ENCODE measurements around the gene CNOT3.
"Not testable (repeated sequence)": the region's sequence is repeated elsewhere in the genome, so short reads cannot be mapped to it uniquely, and the experiment has no call there.

The CNOT3 gene

GRCh38 chr19:54137699-54138488 is at the start of gene CNOT3:
Gene CNOT3, plus strand, starts transcription at chr19:54137762. Its CDS starts 5,217 bp downstream, at chr19:54142979.
- DNase-seq: no peak

- no peak for DNase-seq
Observed at GRCh38 chr19:54094426-54095000, 43.0 kb upstream of the CNOT3 start.

DNA sequence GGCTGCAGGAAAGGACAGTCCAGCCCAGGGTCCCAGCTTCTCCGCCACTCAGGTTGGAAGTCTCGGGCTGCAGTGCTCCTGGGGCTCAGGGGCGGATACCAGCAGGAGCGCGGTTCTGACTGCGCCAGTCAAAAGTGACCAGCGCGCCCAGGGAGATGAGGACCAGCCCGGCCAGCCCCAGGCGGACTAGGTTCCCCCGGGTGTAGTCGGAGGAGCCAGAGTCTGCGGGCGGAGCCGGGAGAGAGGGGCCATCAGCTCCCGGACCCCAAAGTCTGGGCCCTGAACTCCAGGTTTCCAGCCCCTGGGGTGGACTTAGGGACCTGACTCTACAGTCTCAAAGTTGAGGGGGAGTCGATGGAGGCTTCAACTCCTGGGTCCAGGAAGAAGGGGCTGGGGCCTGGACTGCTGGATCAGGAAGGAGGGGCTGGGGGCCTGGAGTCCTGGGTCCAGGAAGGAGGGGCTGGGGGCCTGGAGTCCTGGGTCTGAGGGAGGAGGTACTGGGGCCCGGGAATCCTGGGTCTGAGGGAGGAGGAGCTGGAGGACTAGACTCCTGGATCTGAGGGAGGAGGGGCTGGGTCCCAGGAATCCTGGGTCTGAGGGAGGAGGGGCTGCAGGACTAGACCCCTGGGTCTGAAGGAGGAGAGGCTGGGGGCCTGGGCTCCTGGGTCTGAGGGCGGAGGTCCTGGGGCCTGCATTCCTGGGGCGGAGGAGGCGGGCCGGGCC is 42.3 kb upstream of the CNOT3 start:
- no peak for DNase-seq

- DNase-seq: peak; percentile 46 to 65 (median 47)
Observed at GRCh38 chr19:54095859-54096616, 41.5 kb upstream of the CNOT3 start.

DNA sequence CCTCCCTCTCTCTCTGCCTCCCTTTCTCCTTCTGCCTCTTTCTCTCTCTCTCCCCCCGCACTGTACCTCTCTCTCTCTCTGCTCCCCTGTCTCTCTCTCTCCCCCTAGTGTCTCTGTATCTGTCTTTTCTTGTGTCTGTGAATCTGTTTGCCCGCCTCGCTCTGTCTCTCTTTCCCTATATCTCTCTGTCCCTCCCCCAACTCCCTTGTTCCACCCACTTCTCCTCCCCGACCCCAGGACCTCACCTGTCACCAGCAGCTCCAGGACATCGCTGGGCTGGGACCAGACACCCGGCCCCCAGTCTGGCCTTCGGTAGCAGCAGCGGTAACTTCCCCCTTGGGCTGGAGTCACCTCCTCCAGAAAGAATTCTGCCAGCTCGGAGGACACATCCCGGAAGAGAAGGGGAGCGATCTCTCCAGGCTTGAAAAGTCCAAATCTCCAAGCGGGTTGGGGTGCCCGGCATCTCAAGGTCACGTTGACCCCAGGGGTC is 40.9 kb upstream of the CNOT3 start:
- peak; percentile 42 to 69 (median 58) for DNase-seq

DNA sequence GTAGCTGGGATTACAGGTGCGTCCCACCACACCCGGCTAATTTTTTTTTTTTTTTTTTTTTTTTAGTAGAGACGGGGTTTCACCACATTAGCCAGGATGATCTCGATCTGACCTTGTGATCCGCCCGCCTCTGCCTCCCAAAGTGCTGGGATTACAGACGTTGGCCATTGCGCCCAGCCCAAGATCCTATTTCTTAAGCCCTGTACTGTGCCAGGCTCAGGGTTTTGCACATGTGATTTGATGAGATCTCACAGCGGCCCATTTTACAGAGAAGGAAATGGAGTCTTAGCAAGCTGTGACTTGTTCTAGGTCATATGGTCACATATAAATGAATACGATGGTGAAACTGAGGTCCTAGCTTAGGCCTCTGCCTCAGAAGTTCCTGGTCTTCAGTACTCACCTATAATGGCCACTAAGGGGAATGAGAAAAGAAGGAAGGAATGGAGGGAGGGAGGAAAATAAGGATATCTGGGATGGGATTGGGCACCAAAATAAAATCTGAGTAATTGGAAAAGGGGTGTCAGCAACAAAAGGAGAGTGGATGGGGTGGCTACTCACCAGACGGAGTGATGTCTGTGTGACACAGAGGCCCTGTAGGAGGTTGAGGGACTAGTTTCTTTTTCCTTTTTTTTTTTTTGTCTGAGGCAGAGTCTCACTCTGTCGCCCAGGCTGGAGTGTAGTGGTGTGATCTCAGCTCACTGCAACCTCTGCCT is 38.2 kb upstream of the CNOT3 start:
- peak; percentile 75 to 86 (median 76) for DNase-seq

DNA sequence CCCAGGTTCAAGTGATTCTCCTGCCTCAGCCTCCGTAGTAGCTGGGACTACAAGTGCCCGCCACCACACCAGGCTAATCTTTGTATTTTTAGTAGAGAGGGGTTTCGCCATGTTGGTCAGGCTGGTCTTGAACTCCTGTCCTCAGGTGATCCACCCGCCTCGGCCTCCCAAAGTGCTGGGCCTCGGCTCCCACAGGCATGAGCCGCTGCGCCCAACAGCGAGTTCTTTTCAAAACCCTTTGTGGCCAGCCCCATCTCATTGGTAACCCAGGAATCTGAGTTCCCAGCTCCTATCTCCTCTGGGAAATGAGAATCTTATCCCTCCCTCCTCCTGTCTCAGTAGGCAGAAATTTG is 37.7 kb upstream of the CNOT3 start:
- DNase-seq: not testable (repeated sequence)

DNA sequence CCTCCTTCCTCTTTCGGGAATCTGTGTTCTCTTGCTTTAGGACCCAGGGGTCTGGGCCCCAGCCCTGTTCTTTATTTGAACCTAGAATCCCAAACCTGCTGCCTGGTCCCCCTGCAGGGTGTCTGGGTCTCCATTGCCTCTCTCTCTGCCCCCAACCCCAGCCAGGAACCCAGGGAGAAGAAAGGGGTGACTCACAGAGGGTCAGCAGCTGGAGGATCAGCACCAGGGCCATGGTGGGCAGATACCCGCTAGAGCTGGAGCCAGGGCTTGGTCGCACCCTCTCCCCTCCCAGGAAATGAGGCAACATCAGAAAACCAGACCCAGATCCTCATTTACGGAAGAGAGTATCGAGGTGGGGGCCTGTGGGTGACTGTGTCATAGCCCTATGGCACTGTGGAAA is 37.0 kb upstream of the CNOT3 start, which contains the start of gene OSCAR:
OSCAR (minus strand) TSS at position 243 of the 400 bp plus-strand sequence; CDS start at position 232, 11 bp downstream.
- DNase-seq: peak; percentile 93 to 96 (median 95)

DNA sequence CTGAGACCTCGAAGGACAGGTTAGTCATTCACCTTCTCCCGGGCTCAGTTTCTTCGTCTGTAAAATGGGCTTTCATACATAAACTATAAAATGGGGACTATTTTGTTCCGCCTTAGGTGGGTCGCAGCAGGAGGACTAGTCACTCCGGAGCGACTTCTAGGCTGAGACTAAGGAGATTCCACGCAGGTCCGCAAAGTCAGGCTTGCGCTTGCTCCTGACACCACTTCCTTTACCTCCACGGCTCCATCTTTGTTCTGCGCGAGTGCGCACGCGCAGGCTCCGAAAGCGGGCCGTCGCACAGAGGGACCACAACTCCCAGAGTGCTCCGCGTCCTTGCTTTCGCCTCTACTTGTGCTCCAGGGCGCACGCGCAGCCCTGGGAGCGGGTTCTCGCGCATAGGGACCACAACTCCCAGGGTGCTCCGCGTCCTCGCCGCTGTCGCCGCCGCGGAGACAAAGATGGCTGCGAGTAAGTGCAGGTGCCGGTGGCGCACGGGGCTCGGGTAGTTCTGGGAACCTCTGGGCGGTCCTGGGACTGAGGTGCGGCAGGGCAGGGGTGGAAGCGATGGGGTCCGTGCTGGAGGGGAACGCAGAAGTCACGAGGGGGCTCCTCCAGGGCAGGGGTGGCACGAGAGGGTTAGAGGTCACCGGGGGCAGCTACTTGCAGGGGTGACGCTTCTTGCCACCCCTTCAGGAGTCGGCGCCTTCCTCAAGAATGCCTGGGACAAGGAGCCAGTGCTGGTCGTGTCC is 35.0 kb upstream of the CNOT3 start, which contains the start of gene NDUFA3:
NDUFA3 (plus strand) TSS at position 435 of the 749 bp plus-strand sequence; CDS start at position 459, 24 bp downstream.
- peak; percentile 99 to 100 (median 99) for DNase-seq

DNA sequence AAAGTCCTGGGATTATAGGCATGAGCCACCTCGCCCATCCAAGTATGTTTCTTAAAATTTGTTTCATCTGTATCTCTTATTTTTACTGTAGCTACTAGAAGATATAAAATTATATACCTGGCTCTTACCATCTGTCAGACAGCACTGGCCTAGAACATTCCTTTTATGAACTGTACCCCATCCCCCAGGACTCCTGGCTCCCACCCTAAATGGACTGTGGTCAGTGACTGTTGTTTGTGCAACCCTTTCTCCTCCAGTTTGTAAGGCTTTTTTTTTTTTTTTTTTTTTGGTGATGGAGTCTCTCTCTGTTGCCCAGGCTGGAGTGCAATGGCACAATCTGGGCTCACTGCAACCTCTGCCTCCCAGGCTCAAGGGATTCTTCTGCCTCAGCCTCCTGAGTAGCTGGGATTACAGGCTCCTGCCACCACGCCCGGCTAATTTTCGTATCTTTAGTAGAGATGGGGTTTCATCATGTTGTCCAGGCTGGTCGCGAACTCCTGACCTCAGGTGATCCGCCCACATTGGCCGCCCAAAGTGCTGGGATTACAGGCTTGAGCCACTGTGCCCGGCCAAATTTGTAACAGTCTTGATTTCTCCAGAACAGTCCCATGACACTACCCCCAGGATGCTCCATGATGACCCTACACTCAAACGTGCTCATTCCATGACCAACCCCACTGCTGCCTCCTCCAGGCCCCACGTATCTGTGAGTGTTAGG is 32.4 kb upstream of the CNOT3 start:
- DNase-seq: no peak

- no peak for DNase-seq
Observed at GRCh38 chr19:54105796-54106195, 31.8 kb upstream of the CNOT3 start.

DNA sequence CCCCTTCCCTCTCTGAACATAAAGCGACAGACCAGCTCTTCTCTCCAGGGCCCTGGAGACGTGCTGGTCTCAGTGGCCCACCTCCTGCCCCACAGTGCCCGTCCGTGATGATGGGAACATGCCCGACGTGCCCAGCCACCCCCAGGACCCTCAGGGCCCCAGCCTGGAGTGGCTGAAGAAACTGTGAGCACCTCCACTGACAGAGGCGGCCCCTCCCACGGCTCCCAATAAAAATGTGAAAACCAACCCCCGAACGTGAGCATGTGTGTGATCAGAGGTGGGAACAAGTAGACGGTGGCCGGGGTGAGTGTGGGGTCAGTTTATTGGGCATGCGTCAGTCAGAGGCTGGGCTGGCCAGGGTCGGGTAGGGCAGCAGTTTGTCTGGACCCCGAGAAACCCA is 30.8 kb upstream of the CNOT3 start:
- no peak for DNase-seq

DNA sequence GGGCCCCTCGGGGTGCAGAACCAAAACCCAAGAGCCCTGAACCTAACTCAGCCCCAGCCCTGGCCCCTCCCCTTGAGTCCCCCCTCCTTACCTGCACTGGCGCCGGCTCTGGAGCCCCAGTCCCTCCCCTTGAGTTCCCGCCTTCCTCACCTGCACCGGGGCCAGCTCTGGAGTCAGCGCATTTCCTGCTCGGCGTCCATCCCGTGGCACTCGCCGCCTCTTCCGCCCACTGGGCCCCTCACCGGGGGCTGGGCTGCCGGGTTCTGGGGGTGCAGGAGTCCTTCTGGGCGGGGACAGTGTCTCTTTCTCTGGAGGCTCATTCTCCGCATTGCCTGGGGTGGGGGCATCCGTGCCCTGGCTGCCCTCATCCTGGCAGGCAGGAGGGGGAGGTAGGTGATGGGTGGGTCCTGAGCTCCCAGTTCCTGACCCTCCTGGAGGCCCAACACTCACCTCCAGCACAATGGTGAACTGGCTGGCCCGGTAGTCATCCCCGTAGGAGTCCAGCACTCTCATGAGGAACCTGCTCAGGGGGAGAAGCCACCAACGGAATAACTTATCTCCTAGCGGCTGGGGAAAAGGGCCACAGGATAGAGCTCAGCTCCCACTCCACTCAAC is 29.6 kb upstream of the CNOT3 start:
- DNase-seq: no peak

- no peak for DNase-seq
Observed at GRCh38 chr19:54108496-54108895, 29.1 kb upstream of the CNOT3 start.

GRCh38 chr19:54109651-54110050 is 27.9 kb upstream of the CNOT3 start:
- DNase-seq: no peak

GRCh38 chr19:54114340-54115108 is 23.0 kb upstream of the CNOT3 start:
- DNase-seq: peak; percentile 58 to 76 (median 63)

- peak; percentile 97 to 100 (median 99) for DNase-seq
Observed at GRCh38 chr19:54115109-54116063, 22.2 kb upstream of the CNOT3 start, which contains the start of the genes PRPF31 and TFPT. Gene PRPF31, plus strand, starts transcription at chr19:54115754. Its CDS starts 2,525 bp downstream, at chr19:54118279. Gene TFPT, minus strand, starts transcription at chr19:54115657. Its CDS starts 388 bp downstream, at chr19:54115269.

DNA sequence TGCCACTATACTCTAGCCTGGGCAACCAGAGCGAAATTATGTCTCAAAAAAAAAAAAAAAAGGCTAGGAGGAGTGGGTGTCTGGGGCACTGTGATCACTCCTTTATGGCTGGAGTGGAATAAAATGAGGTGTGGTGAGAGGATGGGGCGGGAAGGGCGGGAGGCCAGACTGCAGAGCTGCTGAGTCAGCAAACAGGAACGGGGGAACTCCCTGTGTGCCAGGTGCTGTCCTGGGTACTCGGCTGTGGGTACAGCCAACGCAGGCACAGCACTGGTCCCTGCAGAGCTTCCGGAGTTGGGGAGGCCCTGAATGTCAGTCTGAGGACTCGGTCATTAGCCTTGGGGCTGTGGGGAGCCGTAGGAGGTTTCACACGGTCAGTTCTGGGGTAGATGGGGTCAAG is 16.3 kb upstream of the CNOT3 start:
- DNase-seq: no peak
